Cardiac muscle cell (in vitro differentiated cells and primary cell): ENCODE measurements around the gene PRPF6. TPM values are rescaled to one million over a fixed set of nuclear protein-coding genes. Genes with fewer than 3 reads are reported as not detected.

ENCODE experiments used
- DNase-seq, 2 donors: peaks; one replicate each; pipeline versions ENCODE4 v3.0.0 to v3.0.0-alpha.2; 2010 to 2017; ENCODE audit warnings: low read depth in 1 of 2, low spot score in 1 of 2
- H3K27ac ChIP-seq: fragments of 200-600 bp; sonication (generic); 2 replicates; pipeline ENCODE4 v1.5.1; 2016
- H3K27me3 ChIP-seq: fragments of 200-600 bp; sonication (generic); 2 replicates; pipeline ENCODE4 v1.6.0; 2016; ENCODE audit warnings: control low read depth
- H3K36me3 ChIP-seq: fragments of 200-600 bp; sonication (generic); 2 replicates; pipeline ENCODE4 v1.5.1; 2016; ENCODE audit warnings: control low read depth
- H3K4me1 ChIP-seq: fragments of 200-600 bp; sonication (generic); 2 replicates; pipeline ENCODE4 v1.8.1; 2017; ENCODE audit warnings: low read depth, mild to moderate bottlenecking, mixed run types
- H3K4me3 ChIP-seq: fragments of 200-600 bp; sonication (generic); 2 replicates; pipeline ENCODE4 v1.5.1; 2016; ENCODE audit warnings: mild to moderate bottlenecking
- H3K9me3 ChIP-seq: fragments of 200-600 bp; sonication (generic); 2 replicates; pipeline ENCODE4 v1.5.1; 2017; ENCODE audit warnings: low read depth, mild to moderate bottlenecking, control low read depth
- CTCF ChIP-seq: IDR thresholded peaks from 2 replicates; pipeline ENCODE4 v1.5.1; 2012; ENCODE audit warnings: low read depth, mild to moderate bottlenecking, low read length
- polyA plus RNA-seq: library from polyadenylated mRNA; unstranded; fragments of >200 nt; fragmentation: Nextera tagmentation; extraction: Ambion mirVana; gene quantifications from 2 replicates; pipeline ENCODE4 v1.2.1, GENCODE V29; 2016
- total RNA-seq: library from RNA; depleted of rRNA; stranded (reverse); fragments of >200 nt; gene quantifications from 2 replicates; pipeline ENCODE4 v1.2.3, GENCODE V29; 2016

Gene PRPF6
- total and polyA plus RNA-seq, 2 experiments from 2014 or later: 67.6 to 73.5 TPM

- DNase-seq: no peak
- peaks cover 54% of the 10 kb centered on the region for H3K36me3 ChIP-seq
- no peaks in the 10 kb centered on the region for H3K9me3 ChIP-seq
- H3K27me3 ChIP-seq: no peaks in the 10 kb centered on the region
- no peak overlapping the region for H3K27ac ChIP-seq
- H3K4me3 ChIP-seq: no peak overlapping the region
- no peak for TF ChIP-seq CTCF
- no peaks in the 10 kb centered on the region for H3K4me1 ChIP-seq
These were observed 44.3 kb downstream of the PRPF6 start for GRCh38 chr20:64025101-64025825.

GRCh38 chr20:64025826-64026412, 45.0 kb downstream of the PRPF6 start:
- Histone ChIP-seq H3K4me3 (no peak overlapping the region), H3K27ac (no peak overlapping the region), H3K9me3 (no peaks in the 10 kb centered on the region), H3K4me1 (no peaks in the 10 kb centered on the region), H3K36me3 (peaks cover 56% of the 10 kb centered on the region), H3K27me3 (no peaks in the 10 kb centered on the region)
- DNase-seq: no peak
- no peak for TF ChIP-seq CTCF

- H3K9me3 ChIP-seq: no peaks in the 10 kb centered on the region
- H3K36me3 ChIP-seq: peaks cover 66% of the 10 kb centered on the region
- H3K4me1 ChIP-seq: no peaks in the 10 kb centered on the region
- TF ChIP-seq CTCF: no peak
- no peak overlapping the region for H3K27ac ChIP-seq
- no peak for DNase-seq
- no peak overlapping the region for H3K4me3 ChIP-seq
- no peaks in the 10 kb centered on the region for H3K27me3 ChIP-seq
These were observed 47.2 kb downstream of the PRPF6 start for GRCh38 chr20:64027981-64028685.

GRCh38 chr20:64029293-64030117, 48.6 kb downstream of the PRPF6 start:
- no peaks in the 10 kb centered on the region for H3K27me3 ChIP-seq
- no peak for DNase-seq
- H3K4me1 ChIP-seq: no peaks in the 10 kb centered on the region
- no peak overlapping the region for H3K27ac ChIP-seq
- H3K36me3 ChIP-seq: peaks cover 55% of the 10 kb centered on the region
- TF ChIP-seq CTCF: no peak
- H3K4me3 ChIP-seq: no peak overlapping the region
- H3K9me3 ChIP-seq: no peaks in the 10 kb centered on the region

- no peak overlapping the region for H3K4me3 ChIP-seq
- no peaks in the 10 kb centered on the region for H3K9me3 ChIP-seq
- no peaks in the 10 kb centered on the region for H3K27me3 ChIP-seq
- no peak for TF ChIP-seq CTCF
- peaks cover 47% of the 10 kb centered on the region for H3K36me3 ChIP-seq
- H3K4me1 ChIP-seq: peaks cover under 1% of the 10 kb centered on the region
- DNase-seq: no peak
- H3K27ac ChIP-seq: no peak overlapping the region
These were observed 49.6 kb downstream of the PRPF6 start for GRCh38 chr20:64030371-64031134.
